ENCODE measurements around the gene CELF4.

Gene CELF4

DNA sequence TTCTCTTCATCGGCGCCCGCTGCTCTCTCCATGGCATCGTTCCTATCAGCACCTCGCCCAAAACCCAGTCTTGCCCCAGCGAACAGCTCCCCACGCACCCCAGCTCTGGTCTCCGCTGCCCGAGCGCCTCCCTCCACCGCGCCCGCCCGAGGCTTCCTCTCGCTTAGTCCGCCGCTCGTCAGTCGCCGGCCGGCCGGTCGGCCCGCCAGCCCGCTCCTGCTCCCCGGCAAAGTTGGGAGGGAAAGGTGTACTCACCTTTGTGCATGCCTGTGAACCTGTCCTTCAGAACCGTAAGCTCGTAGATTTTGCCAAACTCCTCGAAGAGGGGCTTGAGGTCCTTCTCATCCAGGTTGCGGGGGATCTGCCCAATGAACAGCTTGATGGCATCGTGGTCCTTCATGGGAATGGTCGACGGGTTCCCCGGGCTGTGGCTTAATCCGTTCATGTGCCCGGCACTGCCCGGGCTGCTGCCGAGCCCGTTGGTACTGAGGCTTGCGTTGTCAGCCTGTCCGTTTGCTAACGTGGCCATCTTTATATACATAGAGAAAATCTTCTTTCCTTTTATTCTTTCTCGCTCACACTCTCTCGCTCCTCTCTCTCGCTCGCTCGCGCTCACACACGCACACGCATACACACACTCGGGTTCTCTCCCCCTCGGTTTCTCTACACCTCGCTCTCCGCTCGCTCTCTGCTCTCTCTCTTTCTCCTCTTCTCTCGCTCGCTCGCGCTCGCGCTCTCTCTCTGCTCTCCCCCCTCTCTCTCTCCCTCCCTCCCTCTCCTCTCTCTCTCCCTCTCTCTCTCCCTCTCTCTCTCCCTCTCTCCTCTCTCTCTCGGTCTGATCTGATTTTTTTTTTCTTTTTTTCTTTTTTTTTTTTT lies at the start of gene CELF4:
Gene CELF4 (minus strand): TSS at position 698 of the 876 bp plus-strand sequence.
- DNase-seq = no peak

DNA sequence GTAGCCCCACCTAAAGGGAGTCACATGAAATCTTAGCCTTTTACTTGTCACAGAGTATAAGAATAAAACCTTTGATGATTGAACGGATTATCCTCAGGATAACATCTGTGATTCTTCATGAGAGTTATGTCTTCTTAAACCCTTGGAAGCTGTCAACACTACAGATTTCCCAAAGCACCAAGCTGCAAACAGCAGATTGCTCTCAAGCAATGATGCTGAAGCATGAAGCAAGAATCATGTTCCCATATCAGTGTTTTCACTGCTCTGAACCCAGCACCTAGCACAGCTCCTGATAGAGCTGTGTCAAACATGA lies 47.6 kb upstream of the CELF4 start:
- no peak for DNase-seq

DNA sequence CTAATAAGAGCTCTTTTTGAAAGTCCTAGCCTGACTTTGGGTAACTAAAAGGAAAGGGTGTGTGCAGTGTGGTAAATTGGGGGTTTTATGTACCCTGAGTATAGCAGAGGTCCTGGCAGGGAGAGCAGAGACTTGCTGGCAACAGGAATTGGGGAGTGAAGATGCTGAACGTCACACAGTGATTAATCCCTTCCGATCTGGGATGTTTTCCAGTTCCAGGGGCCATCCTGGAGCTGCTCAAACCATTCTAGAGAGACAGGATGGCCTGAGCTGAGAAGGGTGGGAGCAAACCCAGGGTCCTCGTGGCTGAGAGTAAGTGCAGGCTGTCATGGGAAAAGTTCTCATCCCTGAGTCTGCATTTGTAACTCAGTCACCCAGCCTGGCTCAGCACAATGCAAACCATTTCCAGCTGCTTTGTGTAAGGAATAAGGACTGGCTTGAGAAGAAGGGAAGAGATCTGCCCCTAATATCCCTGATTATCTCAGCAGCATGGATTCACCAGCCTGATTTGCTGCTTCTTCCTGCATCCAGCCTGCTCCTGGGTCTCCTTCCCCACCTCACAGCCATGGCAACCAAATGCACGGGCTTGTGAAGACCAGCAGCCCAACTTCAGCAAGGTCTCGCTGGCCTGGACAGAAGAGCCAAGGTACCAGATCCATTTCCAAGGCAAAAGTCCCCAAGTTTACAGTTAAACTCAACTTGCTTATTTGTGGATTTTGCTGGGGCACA lies 47.1 kb upstream of the CELF4 start:
- no peak for DNase-seq

DNA sequence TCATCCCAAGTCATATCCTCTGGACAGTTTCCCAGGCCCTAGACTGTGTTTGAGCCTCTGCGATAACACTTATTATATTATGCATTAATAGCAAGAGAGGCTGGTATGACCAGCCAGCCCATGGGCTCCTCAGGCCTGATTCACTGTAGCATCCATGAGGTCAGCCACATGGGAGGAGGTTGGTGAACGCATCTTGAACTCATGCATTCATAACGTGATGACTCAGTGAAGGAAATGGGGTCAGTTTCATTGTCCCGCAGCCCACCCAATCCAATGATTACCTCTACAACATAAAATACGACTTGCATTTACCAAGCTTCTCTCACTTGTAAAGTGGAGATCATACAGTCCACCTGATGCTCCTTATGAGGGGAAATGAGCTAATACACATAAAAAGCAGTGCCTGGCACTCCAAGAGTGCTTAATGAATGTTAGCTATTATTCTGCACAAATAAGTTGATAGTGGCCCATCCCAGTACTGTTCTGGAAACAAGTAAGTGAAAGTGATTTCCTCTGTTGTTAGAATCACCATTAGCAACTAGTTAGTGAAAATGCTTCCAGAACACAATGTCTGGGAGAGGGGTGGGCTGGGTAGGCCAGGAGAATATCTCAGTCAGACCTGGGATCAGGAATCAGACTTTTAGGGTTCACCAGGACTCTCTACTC lies 46.1 kb upstream of the CELF4 start:
- DNase-seq = no peak

DNA sequence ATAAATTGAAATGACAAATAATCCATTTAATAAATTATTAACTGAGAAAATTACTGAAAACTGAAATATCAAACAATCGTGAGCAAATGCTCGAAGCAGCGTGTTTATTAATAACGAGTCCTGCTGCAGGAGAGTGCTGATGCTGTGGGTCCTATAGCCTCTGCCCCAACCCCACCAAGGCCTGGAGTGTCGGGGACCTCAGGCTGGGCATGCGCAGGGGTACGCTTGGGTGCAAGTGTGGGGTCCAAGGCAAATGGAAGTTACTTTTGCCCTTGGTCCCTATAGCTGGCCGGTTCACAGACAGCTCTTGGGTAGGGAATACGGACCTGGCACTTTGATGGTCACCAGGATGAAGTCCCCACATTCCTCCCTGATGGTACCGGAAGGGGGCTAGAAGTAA lies 43.3 kb upstream of the CELF4 start:
- no peak for DNase-seq

DNA sequence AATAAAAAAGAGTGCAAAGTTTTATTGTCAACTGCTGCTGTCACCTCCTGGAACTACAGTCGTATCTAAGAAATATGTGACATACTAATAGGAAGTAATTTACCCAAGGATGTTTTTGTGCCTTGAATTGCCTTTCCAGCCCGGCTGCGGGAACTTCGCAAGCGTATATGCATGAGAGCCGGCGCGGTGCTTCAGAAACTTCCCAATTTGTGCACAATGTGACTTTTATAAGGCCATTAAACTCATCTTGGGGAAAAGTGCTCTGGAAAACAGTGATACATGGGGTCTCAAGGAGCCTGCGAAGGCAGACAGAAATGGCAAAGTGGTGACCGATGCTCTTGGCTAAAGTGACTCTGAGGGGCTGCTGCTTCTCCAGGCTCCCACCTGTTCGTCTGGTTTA lies 41.7 kb upstream of the CELF4 start:
- no peak for DNase-seq

DNA sequence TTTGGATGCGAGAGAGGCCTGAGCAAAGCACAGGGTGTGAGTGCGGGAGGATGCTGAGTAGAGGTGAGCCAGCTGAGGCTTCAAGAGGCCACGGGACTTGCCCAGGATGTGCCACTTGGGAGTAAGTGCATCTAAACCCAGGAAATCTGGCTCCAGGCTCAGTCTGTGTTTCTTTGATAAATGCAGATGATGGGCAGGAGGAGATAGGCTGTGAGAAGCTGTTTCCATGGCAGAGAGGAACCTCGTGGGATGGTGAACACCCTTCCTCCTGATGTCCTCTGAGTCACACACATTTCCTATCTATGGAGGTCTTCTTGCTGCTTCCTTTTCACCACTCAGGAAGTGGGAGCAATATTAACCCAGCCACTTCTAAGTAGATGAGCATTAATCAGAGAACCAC lies 38.4 kb upstream of the CELF4 start:
- no peak for DNase-seq

DNA sequence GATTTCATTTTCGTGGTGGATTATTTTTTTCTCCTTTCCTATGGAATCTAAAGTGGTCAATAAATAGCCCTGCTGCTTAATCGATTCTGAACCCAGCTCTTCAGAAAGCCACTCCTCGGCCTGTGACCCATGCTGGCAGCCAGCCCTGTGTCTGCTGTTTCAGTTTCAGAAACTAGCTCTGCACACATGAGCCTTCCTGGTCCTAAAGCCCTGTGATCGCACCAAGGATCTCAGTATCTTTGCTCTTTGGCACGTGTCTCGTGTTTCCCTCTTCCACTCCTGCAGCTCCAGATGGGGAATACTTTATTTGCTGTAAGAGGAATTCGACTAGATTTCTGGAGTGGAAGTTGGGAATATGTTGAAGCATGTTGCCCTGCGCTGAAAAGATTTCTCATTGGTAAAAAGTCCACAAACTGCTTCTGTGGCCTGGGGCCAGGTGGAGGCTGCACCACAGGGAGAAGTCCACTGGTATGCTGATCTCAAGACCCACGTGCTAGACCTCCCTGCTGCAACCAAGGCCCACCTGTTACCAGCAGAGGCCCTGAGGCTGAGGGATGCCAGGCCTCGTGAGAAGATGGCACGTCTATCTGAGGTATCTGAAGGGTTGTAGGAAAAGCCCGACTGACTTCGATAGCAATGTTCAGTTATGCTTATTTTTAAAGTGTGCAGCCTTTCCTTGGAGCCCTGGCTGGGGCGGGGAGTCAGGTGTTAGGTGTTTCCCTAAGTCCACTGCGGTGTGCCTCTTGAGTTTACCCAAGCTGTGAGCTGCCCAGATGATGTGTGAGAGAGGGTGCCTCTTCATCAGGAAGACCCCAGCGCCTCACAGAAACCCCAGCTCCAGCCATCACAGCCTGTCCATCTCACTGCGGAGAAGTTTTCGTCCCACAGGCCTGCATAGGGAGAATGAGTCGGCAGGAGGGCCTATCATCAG lies 33.6 kb upstream of the CELF4 start:
- no peak for DNase-seq

DNA sequence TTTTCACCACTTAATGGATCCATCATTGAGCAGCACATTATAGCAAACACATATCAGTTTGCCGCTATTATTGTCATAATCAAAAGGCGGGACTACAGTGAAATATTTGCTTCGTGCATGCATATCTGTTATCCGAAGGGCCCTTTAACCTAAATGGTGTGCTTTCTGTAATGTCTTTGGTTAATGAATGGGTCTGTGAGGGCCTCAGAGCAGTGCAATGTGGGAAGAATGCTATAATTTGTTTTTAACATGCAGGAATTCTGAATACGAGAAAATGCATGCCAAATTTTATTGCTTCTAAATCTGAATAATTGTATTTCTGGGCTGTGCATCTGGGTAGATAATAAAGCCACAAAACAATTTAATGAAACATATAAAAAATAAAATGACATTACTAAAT lies 32.8 kb upstream of the CELF4 start:
- no peak for DNase-seq

DNA sequence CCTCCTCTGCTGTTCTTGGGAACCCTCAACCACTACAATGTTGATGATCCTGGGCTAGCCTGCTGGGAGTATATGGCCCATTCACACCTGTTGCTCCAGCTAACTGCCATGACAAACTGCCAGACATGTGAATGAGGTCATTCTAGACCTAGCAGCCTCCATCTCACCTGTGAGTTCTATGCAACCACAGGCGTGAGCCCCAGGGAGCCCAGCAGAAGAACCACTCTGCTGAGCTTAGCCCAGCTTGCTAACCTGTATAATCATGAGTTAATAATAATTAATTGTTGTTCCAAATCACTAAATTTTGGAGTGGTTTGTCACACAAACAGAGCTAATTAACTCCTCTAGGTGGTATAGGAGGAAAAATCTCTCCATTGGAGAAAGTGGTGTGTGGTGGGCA lies 24.7 kb upstream of the CELF4 start:
- DNase-seq = no peak

DNA sequence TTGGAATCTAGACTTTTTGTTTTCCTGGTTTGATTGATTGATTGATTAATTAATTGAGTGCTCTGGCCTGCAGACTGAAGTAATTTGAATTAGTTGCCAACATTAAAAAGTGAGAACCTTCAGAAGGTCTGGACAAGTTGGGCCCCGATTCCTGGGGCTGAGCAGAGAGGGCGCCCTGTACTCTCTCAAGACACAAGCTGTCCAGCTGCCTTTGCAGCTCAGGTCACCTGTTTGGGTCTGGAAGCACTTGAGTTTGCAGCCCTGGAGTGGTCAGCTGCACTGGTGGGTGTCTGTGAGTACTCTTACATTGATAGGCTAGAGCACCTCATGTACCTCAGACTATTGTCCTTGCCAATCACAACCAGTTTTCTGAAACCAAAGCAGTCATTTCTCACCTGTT lies 22.7 kb upstream of the CELF4 start:
- no peak for DNase-seq

DNA sequence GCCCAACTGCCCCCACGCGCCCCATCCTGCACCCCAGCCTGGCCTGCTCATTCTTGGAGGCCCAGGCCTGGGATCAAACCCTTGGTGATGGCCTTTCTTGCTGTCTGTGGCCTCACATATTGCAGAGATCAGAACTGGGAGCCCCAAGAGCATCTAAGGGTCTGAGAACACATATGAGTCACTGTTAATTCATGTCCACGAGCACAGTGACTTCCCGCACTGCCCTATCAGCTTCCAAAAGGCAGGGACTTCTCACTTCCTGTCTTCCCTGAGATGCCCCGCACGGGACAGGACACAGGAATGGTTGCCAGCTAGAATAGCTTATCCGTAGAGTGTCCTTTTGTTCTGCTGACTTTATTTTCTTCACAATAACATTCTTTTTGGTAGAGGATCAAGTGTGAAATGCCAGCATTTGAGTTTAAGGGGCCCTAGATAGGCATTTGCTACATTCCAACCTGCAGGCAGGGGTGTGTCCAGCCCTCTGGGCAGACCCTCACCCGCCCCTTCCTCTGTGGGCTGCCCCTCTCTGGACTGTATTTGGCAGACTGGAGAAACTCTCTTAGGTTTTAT lies 21.1 kb upstream of the CELF4 start:
- no peak for DNase-seq

DNA sequence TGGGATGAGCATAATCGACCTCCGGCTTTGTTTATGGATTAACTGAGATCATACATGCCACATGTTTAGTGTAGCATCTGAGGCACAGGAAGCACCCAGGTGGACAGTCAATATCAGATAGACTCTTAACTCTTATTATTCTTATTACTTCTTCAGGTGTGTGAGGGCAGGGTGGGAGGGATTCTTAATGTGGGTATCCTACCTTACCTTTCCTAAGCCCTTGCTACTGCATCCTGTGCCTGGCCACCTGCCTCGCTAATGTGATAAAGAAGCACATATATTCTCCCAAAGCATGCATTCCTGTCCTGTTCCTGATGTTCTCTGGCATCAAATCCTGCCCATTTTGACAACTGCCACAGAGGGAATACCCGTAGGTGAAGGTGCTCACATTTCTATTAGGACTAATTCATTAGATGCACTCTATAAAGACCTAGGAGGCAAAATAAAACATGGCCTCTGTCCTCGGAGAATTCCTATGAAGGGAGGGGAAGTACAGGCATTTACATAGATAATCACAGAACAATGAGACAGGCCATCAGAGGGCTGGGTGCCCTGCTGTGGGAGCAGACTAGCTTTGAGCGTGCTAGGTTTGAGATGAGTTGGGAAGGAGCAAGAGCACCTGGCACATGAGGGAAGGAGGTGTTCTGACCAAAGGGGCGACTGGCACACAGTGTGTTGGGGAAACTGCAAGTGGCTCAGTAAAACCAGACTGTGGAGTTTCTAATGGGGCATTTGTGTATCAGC lies 19.5 kb upstream of the CELF4 start:
- DNase-seq = no peak

DNA sequence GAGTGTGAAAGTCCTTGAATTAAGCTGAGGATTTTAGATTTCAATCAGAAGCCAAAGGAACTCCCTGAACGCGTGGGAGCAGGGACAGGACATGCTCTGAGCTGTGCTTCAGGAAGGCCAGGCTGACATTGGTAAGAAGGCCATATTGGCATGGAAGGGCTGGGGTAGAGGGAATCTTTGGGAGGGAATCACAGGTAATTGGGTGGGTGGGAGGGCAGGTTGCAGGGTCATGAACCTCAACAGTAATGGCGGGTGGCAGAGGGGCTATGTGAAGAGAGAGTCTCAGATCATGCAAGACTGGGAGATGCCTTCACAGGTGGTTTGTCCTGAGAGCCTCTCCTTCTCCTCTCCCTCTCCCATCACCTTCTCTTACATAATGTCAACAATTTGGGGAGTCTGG lies 18.6 kb upstream of the CELF4 start:
- DNase-seq = no peak

DNA sequence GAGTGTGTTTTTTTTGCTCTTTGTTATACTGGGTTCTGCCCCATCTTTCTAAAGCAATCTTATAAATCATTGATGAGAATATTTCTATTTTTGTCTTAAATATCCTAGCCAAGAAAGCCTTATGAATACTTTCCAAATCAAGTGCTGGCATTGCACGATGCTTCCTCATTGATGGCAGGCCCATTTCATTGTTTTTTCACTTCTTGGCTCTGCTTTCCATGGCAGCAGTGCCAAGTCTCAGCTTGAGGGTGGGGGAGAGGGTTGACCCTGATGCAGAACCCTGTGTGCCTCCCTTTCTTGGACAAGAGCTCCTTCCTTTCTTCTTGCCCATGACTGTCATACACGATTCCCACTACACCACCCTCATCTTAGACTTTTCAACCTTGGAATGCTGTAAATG lies 16.7 kb upstream of the CELF4 start:
- DNase-seq = no peak

DNA sequence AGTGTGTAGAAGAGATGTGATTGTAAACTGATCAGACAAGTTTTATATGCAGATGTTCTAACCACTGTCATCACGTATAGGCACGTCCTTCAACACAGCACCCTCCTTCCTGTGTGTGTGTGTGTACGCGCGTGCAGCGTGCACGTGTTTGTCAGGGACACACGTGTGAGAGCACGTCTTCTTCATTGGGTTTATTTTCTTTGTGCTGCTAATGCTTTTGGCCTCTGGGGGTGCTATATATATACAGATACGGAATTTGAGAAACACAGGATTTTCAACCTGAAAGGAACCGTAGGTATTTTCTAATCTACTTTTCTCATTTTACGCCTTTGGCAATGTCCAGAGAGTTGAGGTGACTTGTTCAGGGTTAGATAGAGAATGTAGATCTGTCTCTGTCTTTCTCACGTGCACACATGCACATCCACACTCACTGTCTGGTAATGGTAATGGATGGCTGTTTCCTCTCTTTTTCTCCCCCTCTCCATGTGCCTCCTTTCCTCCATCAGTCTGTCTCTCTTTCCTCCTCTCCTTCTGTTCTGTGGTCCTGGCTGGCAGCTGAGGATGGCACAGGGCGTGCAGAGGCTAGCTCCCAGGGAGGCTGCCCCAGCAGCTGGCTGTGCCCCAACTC lies 13.4 kb upstream of the CELF4 start:
- DNase-seq = no peak

DNA sequence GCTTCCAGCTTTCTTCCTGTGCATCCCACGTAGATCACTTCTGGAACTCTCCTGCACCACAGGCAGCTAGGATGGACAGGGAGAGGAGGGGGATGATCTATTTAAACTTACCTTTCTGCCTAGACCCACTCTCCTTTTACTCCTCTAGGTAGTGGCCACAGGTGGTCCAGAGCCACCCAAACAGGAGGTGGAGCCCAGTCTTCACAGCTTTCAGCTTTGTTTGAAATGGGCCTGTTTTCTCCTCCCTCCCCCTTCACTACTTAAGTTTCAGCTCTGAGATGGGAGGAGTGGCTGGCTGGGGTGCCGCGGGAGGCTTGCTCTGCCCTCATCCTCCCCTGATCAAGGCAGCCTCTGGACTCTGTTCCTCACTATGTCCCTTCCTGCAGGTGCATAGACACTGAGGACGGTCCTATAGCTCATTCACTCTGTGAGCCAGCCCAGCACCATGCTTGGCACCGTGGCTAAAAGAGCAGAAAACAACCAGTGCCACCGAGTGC lies 12.6 kb upstream of the CELF4 start:
- DNase-seq = no peak

DNA sequence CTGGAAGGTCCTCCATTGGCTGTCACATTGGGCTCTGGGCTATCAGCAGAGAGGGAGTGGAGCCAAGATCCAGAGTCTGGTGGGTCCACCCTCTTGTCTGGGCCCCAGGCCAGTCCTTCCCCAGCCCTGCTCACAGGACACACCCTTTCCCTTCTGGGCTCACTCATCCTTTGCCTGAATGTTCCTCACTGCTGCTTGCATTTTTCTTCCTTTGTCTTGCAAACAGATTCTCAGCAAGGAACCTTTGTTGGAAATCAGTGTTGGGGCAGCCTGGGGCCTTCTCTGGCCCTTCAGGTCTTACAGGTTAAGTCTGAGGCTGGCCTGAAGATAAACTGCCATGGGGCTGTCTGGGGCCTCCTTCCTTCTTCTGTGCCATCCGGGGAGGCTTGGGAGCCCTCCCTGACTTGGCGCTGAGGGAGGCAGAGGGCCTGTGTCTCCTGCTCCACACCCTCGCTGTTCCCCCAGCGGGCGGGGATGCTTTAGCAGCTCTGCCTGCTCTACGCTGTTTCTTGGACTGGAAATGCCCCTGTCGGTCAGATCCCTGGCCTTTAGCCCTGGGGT lies 11.5 kb upstream of the CELF4 start:
- DNase-seq = no peak

DNA sequence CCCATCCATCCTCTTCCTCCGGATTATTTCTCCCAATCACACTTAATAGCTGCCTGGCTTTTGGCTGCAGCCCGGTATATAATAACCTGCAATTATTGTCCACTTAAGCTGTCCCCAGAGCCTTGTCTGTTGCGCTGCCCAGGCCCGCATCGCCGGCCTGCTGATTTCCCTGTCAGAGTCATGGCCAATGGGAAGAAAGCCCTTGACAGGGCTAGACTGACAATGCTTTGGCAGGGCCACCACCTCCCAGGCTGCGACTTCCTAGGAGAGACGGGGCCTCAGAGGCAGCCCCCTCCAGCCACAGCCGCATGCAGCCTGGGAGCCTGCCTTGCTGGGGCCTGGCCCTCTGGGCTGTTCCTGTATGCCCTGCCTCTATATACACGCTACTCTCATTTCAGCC lies 10.0 kb upstream of the CELF4 start:
- DNase-seq = no peak

DNA sequence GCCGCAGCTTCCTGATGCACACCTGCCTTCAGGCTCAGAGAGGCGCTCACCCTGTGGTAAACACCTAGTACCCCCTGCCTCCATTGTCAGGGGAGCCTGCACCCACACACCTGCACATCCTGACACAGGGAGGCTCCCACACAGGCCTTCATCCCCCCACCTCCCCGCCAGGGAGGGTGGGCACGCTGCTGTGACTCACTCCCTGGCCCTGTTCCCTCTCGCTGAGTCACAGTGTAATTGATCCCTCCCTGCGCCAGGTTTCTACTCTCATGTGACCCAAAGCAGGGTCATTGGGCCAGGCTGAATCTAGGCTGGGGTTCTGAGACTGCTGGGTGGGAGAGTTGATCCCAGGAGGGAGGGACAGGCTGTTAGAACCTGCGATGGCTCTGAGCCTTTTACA lies 8.5 kb upstream of the CELF4 start:
- no peak for DNase-seq

DNA sequence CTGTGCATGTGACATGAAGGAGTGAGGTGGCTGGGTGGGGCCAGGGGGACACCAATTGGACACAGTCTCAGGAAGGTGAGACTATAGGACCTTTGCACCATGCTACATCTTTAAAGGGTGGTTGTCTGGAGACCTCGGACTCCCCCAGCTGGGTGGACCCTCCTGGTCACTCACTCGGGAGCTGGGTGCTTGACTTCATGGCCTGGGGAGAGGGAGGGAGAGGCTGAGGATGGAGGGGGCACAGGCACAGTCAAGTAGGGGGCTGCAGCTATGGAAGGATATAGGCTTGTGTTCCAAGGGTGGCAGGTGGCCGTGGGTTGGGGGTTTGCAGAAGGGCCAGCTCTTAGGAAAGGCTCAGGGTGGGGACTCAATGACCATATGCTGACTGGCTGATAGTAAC lies 7.1 kb upstream of the CELF4 start:
- DNase-seq = no peak

Measured in SIG-M5 (cell line).